SK-N-MC (cell line): ENCODE data around the gene CHRND.
"Not testable (repeated sequence)": the region's sequence is repeated elsewhere in the genome, so short reads cannot be mapped to it uniquely, and the experiment has no call there.

ENCODE experiments used
- EZH2 ChIP-seq: fragments of 200-600 bp; sonication (generic); IDR thresholded peaks from one replicate; pipeline ENCODE4 v1.6.1; 2017; ENCODE audit warnings: antibody characterized with exemption
- FOXP2 ChIP-seq: optimal IDR thresholded peaks from 2 replicates; pipeline ENCODE3; 2011; ENCODE audit warnings: mild to moderate bottlenecking, moderate library complexity; ENCODE audit not compliant: insufficient read depth; ENCODE audit errors: extremely low read length, control extremely low read depth
- POLR2AphosphoS5 ChIP-seq: IDR thresholded peaks from 2 replicates; pipeline ENCODE4 v1.6.1; 2012; ENCODE audit warnings: mild to moderate bottlenecking, low read depth, low read length, borderline replicate concordance

GRCh38 chr2:232570481-232570880 lies 44.5 kb downstream of the CHRND start:
- not testable (repeated sequence) for TF ChIP-seq POLR2AphosphoS5, EZH2, FOXP2
